ENCODE measurements around the gene E2F6. TPM values are rescaled to one million over a fixed set of nuclear protein-coding genes. Genes with fewer than 3 reads are reported as not detected.

Gene E2F6
- total and polyA plus RNA-seq, 2 of the 13 experiments (the other 11 are each of a cell fraction or from before 2014, with no cell fraction given): 27.3 to 36.0 TPM

- TF ChIP-seq ZBTB46 (CRISPR knock-in tag; IDR thresholded peaks at IDR 0.05; ENCODE audit: borderline replicate concordance): no peak
- no peak for TF ChIP-seq TFDP2 (CRISPR knock-in tag; IDR thresholded peaks at IDR 0.05)
- no peak for TF ChIP-seq ZNF580 (CRISPR knock-in tag; IDR thresholded peaks at IDR 0.05; ENCODE audit: borderline replicate concordance, low read depth)
- TF ChIP-seq KLF13 (CRISPR knock-in tag; IDR thresholded peaks at IDR 0.05): no peak
- no peak for TF ChIP-seq LCORL (IDR thresholded peaks at IDR 0.05)
- no peak for TF ChIP-seq LCORL (CRISPR knock-in tag; IDR thresholded peaks at IDR 0.05)
- no peak for TF ChIP-seq ZNF83 (CRISPR knock-in tag; IDR thresholded peaks at IDR 0.05; ENCODE audit: borderline replicate concordance)
- TF ChIP-seq STAT5B (CRISPR knock-in tag; IDR thresholded peaks at IDR 0.05): no peak
- TF ChIP-seq PHF8 (CRISPR knock-in tag; IDR thresholded peaks at IDR 0.05): peak; percentile 23; the same call in 1 of the 2 replicates
- TF ChIP-seq ZNF672 (CRISPR knock-in tag; IDR thresholded peaks at IDR 0.05): no peak
- TF ChIP-seq FOXM1 (CRISPR knock-in tag; IDR thresholded peaks at IDR 0.05): no peak
- TF ChIP-seq ZNF737 (CRISPR knock-in tag; IDR thresholded peaks at IDR 0.05; ENCODE audit: borderline replicate concordance): no peak
- TF ChIP-seq ZNF562 (CRISPR knock-in tag; IDR thresholded peaks at IDR 0.05; ENCODE audit: borderline replicate concordance): no peak
- TF ChIP-seq CBFB (CRISPR knock-in tag; IDR thresholded peaks at IDR 0.05): no peak
These were observed 69.2 kb downstream of the E2F6 start (continued) for GRCh38 chr2:11396467-11397445.

All from HepG2 (cell line).